Left ventricle myocardium inferior (tissue), 1 donor: ENCODE results near the gene XPOT. TPM values are rescaled to one million over a fixed set of nuclear protein-coding genes. Genes with fewer than 3 reads are reported as not detected.

ENCODE experiments used
- DNase-seq: peaks from one replicate; pipeline ENCODE4 v3.0.0-alpha.2; 2020
- H3K27ac ChIP-seq: fragments of 200-600 bp; replicated peaks from 2 replicates; pipeline ENCODE4 v1.8.0; 2021
- H3K27me3 ChIP-seq: fragments of 200-600 bp; 2 replicates; pipeline ENCODE4 v1.8.0; 2021; ENCODE audit warnings: low read depth
- H3K36me3 ChIP-seq: fragments of 200-600 bp; 2 replicates; pipeline ENCODE4 v1.8.0; 2021
- H3K4me1 ChIP-seq: fragments of 200-600 bp; 2 replicates; pipeline ENCODE4 v1.8.0; 2021
- H3K4me3 ChIP-seq: fragments of 200-600 bp; 2 replicates; pipeline ENCODE4 v1.8.0; 2021; ENCODE audit warnings: mild to moderate bottlenecking, moderate library complexity
- H3K9me3 ChIP-seq: fragments of 200-600 bp; replicated peaks from 2 replicates; pipeline ENCODE4 v1.8.0; 2021
- CTCF ChIP-seq: fragments of 200-600 bp; IDR thresholded peaks from 2 replicates; pipeline ENCODE4 v1.8.0; 2021; ENCODE audit warnings: antibody characterized with exemption, mild to moderate bottlenecking, borderline replicate concordance
- intact Hi-C: fragments of 100-400 bp; cut with micrococcal nuclease; formaldehyde crosslinking; loops from one replicate; pipeline ENCODE4 v1.11.0; 2022
- total RNA-seq: library from RNA; stranded (reverse); fragmentation: NEBNext Ultra II Directional; extraction: Animal tissue kit (Norgen Biotek cat#: 25700); gene quantifications from one replicate; pipeline ENCODE4 v1.2.1, GENCODE V29; 2021
- donor health status: DM: no; HTN: yes; CAD: no; lungs with severe emphysema.

Gene XPOT
- total RNA-seq, 1 donor from 2014 or later, result 27.8 TPM

GRCh38 chr12:64480148-64480547 is 76.0 kb downstream of the XPOT start:
- no peak overlapping the region for H3K4me3 ChIP-seq
- H3K4me1 ChIP-seq, result no peaks in the 10 kb centered on the region
- no peak for DNase-seq
- TF ChIP-seq CTCF, result no peak
- peaks cover 18% of the 10 kb centered on the region for H3K9me3 ChIP-seq
- H3K27me3 ChIP-seq, result no peaks in the 10 kb centered on the region
- H3K27ac ChIP-seq, result no peak overlapping the region
- H3K36me3 ChIP-seq, result peaks cover 80% of the 10 kb centered on the region
- intact Hi-C loops, result loop anchor here (10.0 kb wide), 1 partner anchor 45 kb away; no protein-coding TSS in a partner anchor

GRCh38 chr12:64486657-64487056 is 82.5 kb downstream of the XPOT start:
- H3K9me3 ChIP-seq, result no peaks in the 10 kb centered on the region
- no peak for DNase-seq
- no peak overlapping the region for H3K4me3 ChIP-seq
- H3K36me3 ChIP-seq, result peaks cover 97% of the 10 kb centered on the region
- TF ChIP-seq CTCF, result no peak
- H3K27me3 ChIP-seq, result no peaks in the 10 kb centered on the region
- no peak overlapping the region for H3K27ac ChIP-seq
- intact Hi-C loops, result loop anchor here (10.0 kb wide), 1 partner anchor 52 kb away; no protein-coding TSS in a partner anchor
- peaks cover 4% of the 10 kb centered on the region for H3K4me1 ChIP-seq

GRCh38 chr12:64491718-64492117 is 87.5 kb downstream of the XPOT start:
- H3K9me3 ChIP-seq, result no peaks in the 10 kb centered on the region
- no peaks in the 10 kb centered on the region for H3K27me3 ChIP-seq
- H3K36me3 ChIP-seq, result peaks cover 98% of the 10 kb centered on the region
- DNase-seq, result no peak
- H3K4me3 ChIP-seq, result no peak overlapping the region
- TF ChIP-seq CTCF, result no peak
- intact Hi-C loops, result no loop called here
- peaks cover 4% of the 10 kb centered on the region for H3K4me1 ChIP-seq
- H3K27ac ChIP-seq, result no peak overlapping the region

GRCh38 chr12:64493513-64493912 is 89.3 kb downstream of the XPOT start:
- Histone ChIP-seq H3K27me3 (no peaks in the 10 kb centered on the region), H3K4me3 (no peak overlapping the region), H3K4me1 (peaks cover 4% of the 10 kb centered on the region), H3K36me3 (peaks cover 99% of the 10 kb centered on the region), H3K9me3 (no peaks in the 10 kb centered on the region), H3K27ac (no peak overlapping the region)
- TF ChIP-seq CTCF, result no peak
- intact Hi-C loops, result no loop called here
- no peak for DNase-seq

- Histone ChIP-seq H3K27ac (no peak overlapping the region), H3K36me3 (peaks cover 99% of the 10 kb centered on the region), H3K9me3 (no peaks in the 10 kb centered on the region), H3K4me1 (no peaks in the 10 kb centered on the region), H3K27me3 (no peaks in the 10 kb centered on the region), H3K4me3 (no peak overlapping the region)
- DNase-seq, result no peak
- no peak for TF ChIP-seq CTCF
- intact Hi-C loops, result no loop called here
Observed at GRCh38 chr12:64494998-64495729, 91.0 kb downstream of the XPOT start.
